ENCODE results near the gene SETD2. TPM values are rescaled to one million over a fixed set of nuclear protein-coding genes. Genes with fewer than 3 reads are reported as not detected.
"Not testable (repeated sequence)": the region's sequence is repeated elsewhere in the genome, so short reads cannot be mapped to it uniquely, and the experiment has no call there.

SETD2 gene
- total RNA-seq, 1 donor from 2014 or later, result 74.0 TPM

DNA sequence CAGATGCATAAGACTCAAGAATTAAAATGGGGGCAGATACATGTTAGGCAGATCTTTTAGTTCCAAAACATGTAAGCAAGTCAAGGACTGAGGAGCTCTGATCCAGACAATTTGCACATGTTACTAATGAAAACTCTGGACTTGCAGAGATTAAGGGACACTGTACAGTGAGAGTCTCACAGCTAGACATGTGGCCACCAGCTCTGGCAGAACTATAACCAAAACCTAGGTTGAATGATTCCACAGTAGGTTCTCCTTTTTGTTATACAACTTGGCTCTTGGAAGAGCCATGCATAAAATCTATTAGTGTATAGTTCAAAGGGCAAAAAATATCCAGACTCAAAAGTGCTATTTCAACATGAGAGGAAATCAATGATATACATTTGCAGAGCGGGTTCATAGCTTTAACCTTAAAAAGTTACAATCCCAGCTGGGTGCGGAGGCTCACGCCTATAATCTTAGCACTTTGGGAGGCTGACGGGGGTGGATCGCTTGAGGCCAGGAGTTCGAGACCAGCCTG lies 61.8 kb downstream of the SETD2 start:
- no peak for DNase-seq

DNA sequence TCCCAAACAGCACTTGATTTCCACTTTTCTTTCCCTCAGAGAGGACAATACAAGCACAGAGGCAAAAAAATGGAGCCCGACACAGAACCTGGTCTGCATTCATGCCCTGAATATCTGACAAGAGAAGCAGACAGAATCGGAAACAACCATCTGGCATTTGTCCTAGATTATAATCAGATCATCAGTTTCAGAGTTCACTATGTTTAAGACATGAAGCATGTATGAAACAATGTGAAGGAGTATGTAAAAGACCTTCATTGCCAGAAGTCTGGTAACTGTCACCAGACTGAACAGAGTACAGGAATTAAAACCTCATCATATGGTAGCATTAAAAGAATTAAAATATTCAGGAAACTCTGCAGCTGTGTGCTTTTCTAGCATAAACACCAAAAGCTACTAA lies 65.0 kb downstream of the SETD2 start:
- peak; percentile 24 for DNase-seq

DNA sequence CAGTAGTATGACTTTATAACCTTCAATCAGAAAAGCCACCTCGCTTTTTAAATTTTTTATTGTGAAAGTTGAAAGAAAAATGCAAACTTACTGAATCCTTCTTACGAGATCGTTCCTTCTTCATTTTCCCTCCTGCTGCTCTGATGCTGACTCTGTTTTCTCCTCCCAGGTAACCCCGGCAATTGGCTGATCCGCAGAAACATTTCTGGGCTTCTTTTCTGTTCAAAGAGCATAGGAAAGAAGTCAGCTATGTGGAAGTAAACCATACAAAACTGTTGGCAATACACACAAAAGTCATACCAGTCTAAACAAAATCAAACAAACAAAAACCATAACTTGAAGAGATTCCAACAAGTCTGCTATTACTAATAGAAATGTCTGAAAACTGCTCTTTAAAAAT lies 66.0 kb downstream of the SETD2 start:
- no peak for DNase-seq

DNA sequence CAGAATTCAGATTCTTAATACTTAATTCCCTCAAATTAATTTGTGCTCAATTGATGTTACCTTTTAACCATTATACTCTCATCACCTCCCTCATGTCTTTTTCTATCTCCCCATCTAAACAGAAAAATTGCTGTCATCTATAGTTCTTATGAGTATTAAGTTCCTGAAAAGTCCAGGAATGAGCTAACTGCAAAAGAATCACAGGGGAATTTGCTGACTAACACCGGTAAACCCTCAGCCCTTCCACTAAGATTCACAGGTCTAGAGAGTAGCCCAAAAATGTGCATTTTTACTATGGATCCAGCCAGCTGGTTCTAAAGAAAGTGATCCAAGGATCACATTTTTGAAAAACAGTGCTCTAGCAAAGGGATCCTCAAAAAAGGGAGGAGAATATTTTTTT lies 67.0 kb downstream of the SETD2 start:
- DNase-seq, result no peak

DNA sequence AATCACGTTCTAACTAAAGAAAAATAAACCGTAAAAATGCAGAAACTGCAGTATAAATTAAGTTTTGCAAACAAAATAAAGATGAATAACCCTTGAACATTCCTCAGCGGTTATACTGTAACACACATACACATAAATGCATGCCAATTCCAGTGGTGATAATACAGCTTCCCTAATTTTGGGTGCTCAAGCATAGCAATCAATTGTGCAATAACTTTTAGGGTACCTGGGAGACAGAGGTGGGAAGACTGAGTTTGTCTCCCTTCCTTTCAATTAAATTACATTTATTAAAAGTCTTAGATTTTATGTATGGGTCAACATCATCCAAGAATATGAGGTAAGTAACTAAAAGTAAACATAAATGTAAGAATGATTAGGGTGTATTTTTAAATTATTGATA lies 71.8 kb downstream of the SETD2 start:
- DNase-seq, result no peak

DNA sequence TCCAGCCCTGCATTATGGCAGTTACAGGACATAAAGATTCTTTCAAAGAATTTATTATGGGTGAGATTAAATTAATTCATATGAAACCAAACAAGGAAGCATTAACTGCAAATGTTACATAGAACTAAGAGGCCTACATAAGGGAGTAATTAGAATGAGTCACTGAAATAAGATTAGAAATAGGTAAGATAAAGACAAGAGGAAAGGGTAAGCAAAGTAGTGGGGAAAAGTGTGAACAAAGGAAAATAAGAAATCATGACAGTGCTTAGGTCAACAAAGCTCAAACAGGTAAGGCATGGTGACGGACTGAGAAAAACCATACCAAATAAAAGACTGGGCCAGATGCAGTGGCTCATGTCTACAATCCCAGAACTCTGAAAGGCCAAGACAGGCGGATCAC lies 74.3 kb downstream of the SETD2 start:
- no peak for DNase-seq

DNA sequence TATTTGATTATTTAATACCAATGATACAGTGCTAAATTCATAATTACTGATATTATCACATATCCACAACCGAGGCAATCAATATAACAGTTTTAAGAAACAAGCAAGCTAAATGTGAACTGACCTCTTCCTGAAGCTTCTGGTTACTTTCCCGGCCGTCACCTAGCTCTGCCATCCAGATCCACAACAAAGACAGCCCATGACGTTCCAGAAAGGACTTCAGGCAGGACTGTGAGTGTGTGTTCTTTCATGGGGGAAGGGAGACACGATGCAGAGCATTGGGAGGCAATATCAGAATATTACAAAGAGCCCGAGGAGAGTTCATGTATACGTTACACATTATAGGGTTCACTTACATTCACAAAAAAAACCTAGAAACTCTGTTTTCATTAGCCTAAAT lies 77.8 kb downstream of the SETD2 start:
- no peak for DNase-seq

DNA sequence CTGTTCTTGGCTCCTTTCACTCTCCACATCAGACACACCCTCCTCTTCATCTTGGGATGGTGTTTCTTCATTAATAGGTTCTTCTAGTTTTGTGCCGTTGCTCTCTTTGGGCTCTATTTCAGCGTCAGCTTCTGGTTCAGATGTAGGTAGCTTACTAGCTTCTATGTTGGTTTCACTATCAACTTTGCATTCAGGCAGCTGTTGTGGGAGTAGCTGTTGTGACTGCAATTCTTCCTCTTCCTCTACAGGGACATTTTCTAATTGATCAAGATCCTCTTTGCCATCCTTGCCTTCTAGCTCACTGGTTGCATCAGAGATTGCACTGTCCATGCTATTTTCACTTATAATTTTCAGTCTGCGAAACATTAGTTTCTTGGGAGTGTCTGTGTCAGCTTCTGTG lies 80.1 kb downstream of the SETD2 start:
- DNase-seq, result no peak

DNA sequence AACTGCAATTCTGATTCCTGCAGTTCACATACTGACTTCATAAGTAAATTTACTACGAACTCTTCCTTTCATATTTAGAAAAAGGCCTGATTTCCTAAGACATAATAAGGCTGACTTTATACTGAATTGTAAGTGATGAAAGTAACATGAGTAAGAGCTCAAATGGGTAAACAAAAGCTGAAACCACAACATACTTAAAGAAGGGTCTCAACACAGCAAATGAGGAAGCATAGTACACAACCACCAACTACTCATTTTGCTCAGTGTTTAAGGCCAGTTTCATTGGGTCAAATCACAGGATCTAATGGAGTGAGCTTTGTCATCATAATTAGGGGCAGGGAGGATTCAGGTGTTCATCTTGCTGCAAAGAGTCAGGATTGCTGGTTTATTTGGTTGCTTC lies 81.4 kb downstream of the SETD2 start:
- DNase-seq, result no peak

DNA sequence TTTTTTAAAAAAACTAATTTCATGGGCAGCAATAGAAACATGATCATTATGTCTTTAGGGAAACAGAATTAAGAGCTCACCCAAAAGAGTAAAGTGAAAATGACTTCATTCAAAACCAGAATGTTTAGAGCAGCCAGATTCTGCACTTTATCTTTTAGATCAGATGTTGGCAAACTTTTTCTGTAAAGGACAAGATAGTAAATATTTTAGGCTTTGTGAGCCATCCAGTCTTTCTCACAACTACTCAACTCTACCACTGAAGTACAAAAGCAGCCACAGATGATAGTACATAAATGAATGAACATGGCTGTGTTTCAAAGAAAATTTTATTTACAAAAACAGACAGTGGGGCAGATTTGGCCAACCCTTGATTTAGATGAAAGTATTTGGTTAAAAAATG lies 84.5 kb downstream of the SETD2 start:
- no peak for DNase-seq

DNA sequence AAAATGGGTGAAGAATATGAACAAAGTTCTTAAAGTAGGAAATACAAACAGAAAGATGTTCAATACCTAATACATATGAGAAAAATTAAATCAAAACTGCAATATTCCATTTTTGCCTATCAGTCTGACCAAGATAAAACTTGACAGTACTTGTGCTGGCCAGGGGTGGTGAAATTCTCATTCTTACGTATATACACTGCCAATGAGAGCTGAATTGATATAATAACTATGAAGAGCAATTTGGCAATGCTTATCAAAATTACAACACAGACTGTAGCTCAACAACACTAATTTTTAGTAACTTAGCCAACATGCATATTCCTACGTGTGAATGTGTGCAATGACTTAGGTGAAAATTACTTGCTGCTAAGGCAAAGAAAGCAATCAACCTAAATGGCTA lies 90.2 kb downstream of the SETD2 start:
- no peak for DNase-seq

DNA sequence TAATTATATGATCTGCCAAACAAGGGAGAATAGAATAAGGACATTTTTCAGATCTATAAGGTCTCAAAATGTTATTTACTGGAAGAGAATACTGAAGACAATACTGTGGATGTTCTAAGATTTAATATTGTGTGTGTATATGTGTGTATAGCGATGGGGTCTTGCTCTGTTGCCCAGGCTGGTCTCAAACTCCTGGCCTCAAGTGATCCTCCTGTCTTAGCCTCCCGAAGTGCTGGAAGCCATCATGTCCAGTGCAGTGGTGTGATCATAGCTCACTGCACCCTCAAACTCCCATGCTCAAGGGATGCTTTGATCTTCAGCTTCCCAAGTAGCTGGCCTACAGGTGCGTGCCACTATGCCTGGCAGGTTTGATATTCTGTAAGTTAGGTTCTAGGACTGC lies 93.1 kb downstream of the SETD2 start:
- no peak for DNase-seq

DNA sequence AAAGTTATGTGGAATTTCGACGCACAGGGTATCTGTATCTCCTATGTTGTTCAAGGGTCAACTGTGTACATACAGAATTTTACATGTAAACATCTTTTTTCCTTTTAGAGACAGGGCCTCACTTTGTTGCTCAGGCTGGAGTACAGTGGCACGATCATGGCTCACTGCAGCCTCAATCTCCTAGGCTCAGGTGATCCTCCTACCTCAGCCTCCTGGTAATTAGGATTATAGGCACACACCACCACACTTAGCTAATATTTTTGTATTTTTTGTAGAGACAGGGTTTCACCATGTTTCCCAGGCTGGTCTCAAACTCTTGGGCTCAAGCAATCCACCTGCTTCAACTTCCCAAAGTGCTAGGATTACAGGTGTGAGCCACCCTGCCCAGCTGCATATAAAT lies 97.7 kb downstream of the SETD2 start:
- DNase-seq, result not testable (repeated sequence)

DNA sequence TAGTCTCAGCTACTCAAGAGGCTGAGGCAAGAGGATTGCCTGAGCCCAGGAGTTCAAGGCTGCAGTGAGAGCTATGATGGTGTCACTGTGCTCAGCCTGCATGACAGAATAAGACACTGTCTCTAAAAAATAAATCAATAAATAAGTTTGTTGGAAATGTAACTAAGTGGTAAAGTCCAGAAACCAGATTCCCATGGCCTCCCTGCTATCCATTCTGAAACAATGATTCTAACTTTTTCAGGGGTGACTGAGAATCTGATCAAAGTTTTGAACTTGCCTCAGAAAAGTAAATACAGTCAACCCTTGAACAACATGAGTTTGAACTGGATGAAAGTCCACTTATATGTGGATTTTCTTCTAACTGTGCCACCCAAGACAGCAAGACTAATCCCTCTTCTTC lies 98.2 kb downstream of the SETD2 start:
- no peak for DNase-seq

DNA sequence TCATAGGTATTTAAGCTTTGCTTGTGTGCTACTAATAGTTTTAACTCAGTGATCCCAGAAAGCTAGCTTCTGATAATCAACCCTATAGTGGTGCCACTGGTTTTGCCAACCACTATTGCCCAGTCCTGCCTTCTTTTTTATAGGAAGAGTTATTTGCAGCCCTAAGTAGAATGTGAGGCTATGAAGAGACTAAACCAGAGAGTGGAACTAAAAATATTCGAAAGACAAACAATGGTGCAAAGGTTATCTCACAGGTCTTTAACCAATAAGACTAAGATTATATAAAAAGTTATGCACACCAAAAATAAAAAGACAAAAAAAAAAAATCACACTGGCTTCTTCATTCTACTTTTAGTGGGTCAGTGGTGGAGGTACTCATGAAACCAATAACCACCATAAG lies 98.9 kb downstream of the SETD2 start:
- DNase-seq, result no peak

DNA sequence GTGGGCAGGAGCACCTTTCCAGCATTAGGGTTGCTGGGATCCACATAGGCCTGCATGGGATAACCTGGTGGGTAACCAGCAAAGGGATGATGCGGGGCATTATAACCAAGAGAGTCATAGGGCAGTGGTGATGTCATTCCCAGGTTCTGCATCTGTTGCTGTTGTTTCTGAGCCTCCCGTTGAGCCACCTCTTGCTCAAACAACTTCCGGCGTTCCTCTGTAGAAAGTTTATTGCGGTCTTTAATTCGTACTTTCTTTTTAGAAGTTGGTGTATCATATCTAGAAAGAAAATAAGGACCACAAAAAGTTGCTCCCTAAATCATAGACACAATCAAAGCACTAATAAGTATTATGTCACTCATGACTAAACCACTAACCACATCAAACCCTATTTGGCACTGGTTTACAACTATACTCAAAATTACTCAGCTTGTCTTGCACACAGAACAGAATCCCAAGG lies 106.7 kb downstream of the SETD2 start:
- DNase-seq, result no peak

DNA sequence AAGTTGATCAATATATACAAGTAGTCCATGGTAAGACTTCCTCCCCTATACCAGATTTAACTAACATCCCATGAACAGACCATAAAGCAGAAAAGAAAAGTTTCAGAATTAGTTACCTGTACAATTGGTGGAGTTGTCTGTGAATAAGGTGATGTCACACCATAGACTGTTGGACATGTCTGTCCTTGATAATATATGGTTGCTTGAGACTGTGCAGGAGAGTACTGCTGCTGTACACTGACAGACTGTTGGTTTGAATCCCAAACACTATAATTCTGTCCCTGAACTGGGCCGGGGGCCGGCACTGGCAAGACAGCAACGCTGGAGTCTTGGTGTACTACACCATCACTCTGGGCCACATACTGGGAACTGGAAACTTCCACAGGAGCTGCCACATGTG lies 107.2 kb downstream of the SETD2 start:
- DNase-seq, result no peak

DNA sequence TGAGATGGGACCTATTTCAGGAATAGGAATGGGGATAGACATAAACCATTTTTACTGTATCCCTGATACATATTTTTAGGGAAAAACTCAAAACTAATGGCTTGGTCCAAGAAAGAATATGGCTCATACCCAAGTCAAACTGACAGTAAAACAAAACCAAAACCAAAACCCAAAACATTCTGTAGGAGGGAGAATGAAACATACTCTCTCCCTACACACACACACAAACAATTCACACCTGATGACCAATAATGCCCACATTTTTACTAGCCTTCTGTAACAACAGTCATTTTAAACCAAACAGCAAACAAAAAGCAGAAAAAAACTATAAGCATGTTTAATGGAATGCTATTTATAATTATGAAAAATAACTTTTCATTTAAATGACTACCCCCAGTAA lies 109.5 kb downstream of the SETD2 start:
- no peak for DNase-seq

DNA sequence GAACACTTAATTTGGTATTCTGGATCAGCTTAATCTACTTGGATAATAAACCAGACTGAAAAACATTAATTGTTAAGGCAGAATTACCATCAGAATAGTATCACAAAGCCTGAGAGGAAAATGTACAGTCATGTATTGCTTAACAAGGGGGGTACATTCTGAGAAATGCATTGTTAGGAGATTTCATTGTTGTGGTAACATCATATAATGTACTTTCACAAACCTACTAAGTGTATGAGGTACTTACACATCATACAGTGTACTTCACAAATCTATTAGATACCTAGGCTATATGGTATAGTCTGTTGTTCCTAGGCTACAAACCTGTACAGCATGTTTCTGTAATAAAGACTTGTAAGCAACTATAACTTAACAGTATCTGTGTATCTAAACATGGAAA lies 116.2 kb downstream of the SETD2 start:
- no peak for DNase-seq

DNA sequence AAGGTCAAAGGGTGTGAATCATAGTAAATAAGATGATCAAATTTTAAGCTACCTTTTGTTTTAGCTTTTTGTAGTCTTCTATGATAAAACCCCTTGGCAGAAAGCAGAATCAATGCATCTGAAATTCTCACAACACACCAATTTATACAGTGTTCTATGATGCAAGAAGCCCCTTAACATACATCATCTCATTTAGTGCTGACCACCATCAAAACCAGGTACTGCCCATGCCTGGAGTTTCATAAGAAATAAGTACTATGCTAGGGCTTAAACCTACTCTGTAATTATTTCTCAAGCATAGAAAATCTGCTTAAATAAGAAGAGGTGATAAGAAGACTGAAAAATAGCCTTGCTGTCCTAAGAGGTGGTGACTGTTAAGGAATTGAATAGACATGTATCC lies 116.8 kb downstream of the SETD2 start:
- DNase-seq, result no peak

DNA sequence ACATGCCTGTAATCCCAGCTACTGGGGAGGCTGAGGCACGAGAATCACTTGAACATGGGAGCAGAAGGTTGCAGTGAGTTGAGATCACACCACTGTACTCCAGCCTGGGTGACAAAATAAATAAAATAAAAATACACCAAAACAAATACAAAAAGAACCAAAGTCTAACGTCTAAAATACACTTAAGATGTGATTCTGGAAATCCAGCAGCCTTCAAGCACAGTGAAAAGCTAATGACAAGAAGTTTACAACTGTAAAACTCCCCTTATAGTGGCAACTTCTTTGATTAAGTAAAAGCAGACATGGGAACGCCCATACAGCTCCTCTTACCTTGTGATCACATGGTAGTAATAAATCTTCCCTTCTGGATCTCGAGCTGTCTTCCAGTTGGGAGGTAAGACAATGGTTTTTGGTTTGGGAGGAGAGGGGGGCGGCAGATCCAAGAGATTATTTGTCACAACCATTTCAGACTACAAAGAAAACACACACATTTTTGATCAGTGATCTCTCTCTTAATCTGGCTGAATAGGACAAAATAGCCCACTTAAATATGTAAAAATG lies 121.6 kb downstream of the SETD2 start:
- no peak for DNase-seq

DNA sequence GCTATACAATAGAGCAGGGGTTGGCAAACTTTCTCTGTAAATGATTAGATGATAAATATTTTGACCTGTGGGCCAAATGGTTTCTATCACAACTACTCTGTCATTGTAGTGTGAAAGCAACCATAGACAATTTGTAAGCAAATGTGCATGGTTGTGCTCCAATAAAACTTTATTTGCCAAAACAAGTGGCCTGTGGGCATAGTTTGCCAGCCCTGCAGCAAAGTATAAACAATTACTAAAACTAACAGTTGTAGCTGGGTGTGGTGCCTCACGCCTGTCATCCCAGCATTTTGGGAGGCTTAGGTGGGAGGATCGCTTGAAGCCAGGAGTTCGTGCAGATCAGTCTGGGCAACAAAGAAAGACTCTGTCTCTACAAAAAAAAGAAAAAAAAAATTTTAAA lies 122.8 kb downstream of the SETD2 start:
- DNase-seq, result no peak

DNA sequence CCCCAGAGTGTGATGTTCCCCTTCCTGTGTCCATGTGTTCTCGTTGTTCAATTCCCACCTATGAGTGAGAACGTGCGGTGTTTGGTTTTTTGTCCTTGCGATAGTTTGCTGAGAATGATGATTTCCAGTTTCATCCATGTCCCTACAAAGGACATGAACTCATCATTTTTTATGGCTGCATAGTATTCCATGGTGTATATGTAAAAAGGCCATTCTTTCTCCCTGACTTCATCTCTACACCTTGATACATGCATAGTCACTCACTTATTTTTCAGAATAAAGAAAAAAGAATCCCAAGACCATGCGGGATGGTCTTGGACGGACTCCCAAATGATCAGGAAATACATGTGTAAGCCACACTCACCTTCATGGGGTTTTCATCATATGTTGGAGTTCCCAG lies 126.6 kb downstream of the SETD2 start:
- not testable (repeated sequence) for DNase-seq

DNA sequence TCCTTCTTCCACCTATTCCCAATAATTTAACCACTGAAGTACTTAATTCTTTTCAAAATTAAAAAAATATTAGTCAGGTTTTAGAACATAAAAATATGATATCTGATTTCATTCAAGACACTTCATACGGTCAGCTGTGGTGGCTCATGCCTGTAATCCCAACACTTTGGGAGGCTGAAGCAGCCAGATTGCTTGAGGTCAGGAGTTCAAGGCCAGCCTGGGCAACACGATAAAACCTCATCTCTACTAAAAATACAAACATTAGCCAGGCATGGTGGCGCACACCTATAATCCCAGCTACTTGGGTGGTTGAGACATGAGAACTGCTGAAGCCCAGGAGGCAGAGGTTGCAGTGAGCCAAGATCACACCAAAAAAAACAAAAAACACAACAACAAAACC lies 127.8 kb downstream of the SETD2 start:
- DNase-seq, result no peak

DNA sequence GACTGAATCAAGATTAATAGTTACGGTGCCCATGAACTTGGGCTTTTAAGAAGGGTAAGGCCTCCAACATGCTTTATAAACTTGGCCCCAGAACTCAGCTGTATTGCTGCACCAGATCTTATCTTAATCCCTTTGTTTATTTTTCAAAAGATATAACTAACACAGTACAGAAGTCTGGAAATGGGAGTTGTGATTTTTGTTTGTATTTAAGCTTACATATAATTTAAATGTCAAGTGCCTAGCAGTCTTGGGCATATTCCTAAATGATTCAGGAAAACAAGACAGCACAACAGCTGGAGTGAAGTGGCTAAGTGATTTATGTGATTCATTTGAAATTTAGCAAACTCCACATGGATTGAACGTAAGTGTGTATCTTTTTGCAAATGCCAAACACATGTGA lies 128.3 kb downstream of the SETD2 start:
- peak; percentile 23 for DNase-seq

All from tongue (tissue), 2 donors.